ENCODE measurements around the gene DEXI. TPM values are rescaled to one million over a fixed set of nuclear protein-coding genes. Genes with fewer than 3 reads are reported as not detected.
A peak's percentile ranks its signal among the peaks of the same experiment; 100 is the strongest.

The DEXI gene
- total and polyA plus RNA-seq, 2 of the 13 experiments (the other 11 are each of a cell fraction or from before 2014, with no cell fraction given), result 51.5 to 70.4 TPM

DNA sequence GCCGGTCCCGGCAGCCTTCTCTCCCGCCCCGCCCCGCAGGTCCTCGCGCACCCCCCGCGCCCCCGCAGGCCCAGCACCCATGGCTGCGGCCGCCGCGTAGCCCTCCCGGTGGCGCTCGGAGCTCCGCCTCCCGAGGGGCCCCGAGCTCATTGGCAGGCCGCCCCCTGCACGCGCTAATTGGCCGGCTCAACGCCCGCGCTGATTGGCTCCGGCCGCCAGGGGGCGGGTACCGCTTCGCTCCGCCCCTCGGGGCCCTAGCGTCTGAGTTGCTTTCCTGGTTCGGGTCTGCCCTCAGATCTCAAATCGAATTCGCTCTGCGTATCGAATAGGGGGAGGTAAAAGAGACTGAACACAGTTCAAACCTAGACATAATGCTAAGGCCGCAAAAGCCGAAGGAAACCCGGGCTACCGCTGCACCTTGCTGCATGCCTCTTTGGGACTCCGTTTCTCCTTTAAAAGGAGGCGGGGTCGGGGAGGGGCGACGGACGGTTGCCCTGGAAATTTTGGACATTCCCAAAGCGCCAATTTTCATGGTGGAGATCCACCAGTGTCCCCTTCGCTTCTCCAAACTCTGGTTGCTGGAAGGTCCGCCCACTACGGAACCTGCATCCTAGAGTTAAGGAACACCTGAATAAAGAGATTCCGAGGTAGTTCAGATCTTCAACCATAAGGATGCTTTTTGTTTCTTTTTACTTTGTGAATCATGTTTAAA, at the start of gene DEXI (continued):
- TF ChIP-seq ZNF616 (CRISPR knock-in tag; IDR thresholded peaks at IDR 0.05; ENCODE audit: low read depth), result no peak
- peak; percentile 72; the same call in 1 of the 2 replicates for TF ChIP-seq MXD4 (CRISPR knock-in tag; IDR thresholded peaks at IDR 0.05)
- TF ChIP-seq KAT2B (IDR thresholded peaks at IDR 0.05; ENCODE audit: borderline replicate concordance, low read depth, low read length), result no peak
- TF ChIP-seq ZNF12 (CRISPR knock-in tag; IDR thresholded peaks at IDR 0.05), result no peak
- no peak for TF ChIP-seq LCORL (IDR thresholded peaks at IDR 0.05)
- TF ChIP-seq LCORL (CRISPR knock-in tag; IDR thresholded peaks at IDR 0.05), result 0 out of 2 replicates have a peak, but pooled peaks have one; percentile 12
- TF ChIP-seq ZNF660 (CRISPR knock-in tag; IDR thresholded peaks at IDR 0.05; ENCODE audit: borderline replicate concordance, low read depth), result no peak
- TF ChIP-seq MEIS2 (CRISPR knock-in tag; IDR thresholded peaks at IDR 0.05), result no peak
- no peak for TF ChIP-seq NBN (conservative IDR thresholded peaks at IDR 0.05)
- no peak for TF ChIP-seq SP1 (IDR thresholded peaks at IDR 0.05)
- peak; percentile 97 for TF ChIP-seq SP1 (CRISPR knock-in tag; IDR thresholded peaks at IDR 0.05)
- TF ChIP-seq FOXA3 (CRISPR knock-in tag; IDR thresholded peaks at IDR 0.05), result peak; percentile 35; the same call in 1 of the 2 replicates
- TF ChIP-seq ZNF629 (CRISPR knock-in tag; conservative IDR thresholded peaks at IDR 0.05), result no peak
- no peak; the same call in 1 of the 2 replicates for TF ChIP-seq ZNF598 (CRISPR knock-in tag; IDR thresholded peaks at IDR 0.05; ENCODE audit: borderline replicate concordance)
- TF ChIP-seq ATAD3A (CRISPR knock-in tag; IDR thresholded peaks at IDR 0.05), result no peak
- no peak for TF ChIP-seq GATA4 (IDR thresholded peaks at IDR 0.05; ENCODE audit: borderline replicate concordance, low read depth)
- TF ChIP-seq HOXA5 (CRISPR knock-in tag; IDR thresholded peaks at IDR 0.05), result no peak
- TF ChIP-seq, protein P1, sequence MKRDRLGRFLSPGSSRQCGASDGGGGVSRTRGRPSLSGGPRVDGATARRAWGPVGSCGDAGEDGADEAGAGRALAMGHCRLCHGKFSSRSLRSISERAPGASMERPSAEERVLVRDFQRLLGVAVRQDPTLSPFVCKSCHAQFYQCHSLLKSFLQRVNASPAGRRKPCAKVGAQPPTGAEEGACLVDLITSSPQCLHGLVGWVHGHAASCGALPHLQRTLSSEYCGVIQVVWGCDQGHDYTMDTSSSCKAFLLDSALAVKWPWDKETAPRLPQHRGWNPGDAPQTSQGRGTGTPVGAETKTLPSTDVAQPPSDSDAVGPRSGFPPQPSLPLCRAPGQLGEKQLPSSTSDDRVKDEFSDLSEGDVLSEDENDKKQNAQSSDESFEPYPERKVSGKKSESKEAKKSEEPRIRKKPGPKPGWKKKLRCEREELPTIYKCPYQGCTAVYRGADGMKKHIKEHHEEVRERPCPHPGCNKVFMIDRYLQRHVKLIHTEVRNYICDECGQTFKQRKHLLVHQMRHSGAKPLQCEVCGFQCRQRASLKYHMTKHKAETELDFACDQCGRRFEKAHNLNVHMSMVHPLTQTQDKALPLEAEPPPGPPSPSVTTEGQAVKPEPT (CRISPR knock-in tag; IDR thresholded peaks at IDR 0.05; ENCODE audit: low read depth), result no peak
- TF ChIP-seq CC2D1A (CRISPR knock-in tag; IDR thresholded peaks at IDR 0.05), result no peak
- TF ChIP-seq, protein P2, sequence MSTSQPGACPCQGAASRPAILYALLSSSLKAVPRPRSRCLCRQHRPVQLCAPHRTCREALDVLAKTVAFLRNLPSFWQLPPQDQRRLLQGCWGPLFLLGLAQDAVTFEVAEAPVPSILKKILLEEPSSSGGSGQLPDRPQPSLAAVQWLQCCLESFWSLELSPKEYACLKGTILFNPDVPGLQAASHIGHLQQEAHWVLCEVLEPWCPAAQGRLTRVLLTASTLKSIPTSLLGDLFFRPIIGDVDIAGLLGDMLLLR (CRISPR knock-in tag; IDR thresholded peaks at IDR 0.05), result no peak; the same call in 1 of the 2 replicates
- no peak for TF ChIP-seq MTF1 (CRISPR knock-in tag; IDR thresholded peaks at IDR 0.05)
- TF ChIP-seq, protein P3, sequence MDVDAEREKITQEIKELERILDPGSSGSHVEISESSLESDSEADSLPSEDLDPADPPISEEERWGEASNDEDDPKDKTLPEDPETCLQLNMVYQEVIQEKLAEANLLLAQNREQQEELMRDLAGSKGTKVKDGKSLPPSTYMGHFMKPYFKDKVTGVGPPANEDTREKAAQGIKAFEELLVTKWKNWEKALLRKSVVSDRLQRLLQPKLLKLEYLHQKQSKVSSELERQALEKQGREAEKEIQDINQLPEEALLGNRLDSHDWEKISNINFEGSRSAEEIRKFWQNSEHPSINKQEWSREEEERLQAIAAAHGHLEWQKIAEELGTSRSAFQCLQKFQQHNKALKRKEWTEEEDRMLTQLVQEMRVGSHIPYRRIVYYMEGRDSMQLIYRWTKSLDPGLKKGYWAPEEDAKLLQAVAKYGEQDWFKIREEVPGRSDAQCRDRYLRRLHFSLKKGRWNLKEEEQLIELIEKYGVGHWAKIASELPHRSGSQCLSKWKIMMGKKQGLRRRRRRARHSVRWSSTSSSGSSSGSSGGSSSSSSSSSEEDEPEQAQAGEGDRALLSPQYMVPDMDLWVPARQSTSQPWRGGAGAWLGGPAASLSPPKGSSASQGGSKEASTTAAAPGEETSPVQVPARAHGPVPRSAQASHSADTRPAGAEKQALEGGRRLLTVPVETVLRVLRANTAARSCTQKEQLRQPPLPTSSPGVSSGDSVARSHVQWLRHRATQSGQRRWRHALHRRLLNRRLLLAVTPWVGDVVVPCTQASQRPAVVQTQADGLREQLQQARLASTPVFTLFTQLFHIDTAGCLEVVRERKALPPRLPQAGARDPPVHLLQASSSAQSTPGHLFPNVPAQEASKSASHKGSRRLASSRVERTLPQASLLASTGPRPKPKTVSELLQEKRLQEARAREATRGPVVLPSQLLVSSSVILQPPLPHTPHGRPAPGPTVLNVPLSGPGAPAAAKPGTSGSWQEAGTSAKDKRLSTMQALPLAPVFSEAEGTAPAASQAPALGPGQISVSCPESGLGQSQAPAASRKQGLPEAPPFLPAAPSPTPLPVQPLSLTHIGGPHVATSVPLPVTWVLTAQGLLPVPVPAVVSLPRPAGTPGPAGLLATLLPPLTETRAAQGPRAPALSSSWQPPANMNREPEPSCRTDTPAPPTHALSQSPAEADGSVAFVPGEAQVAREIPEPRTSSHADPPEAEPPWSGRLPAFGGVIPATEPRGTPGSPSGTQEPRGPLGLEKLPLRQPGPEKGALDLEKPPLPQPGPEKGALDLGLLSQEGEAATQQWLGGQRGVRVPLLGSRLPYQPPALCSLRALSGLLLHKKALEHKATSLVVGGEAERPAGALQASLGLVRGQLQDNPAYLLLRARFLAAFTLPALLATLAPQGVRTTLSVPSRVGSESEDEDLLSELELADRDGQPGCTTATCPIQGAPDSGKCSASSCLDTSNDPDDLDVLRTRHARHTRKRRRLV (CRISPR knock-in tag; IDR thresholded peaks at IDR 0.05), result no peak
- TF ChIP-seq ZNF136 (CRISPR knock-in tag; IDR thresholded peaks at IDR 0.05; ENCODE audit: low read depth), result no peak
- no peak for TF ChIP-seq FOXO1 (CRISPR knock-in tag; IDR thresholded peaks at IDR 0.05)
- no peak for TF ChIP-seq ZNF790 (CRISPR knock-in tag; IDR thresholded peaks at IDR 0.05; ENCODE audit: borderline replicate concordance)
- TF ChIP-seq CREB1 (IDR thresholded peaks at IDR 0.05), result peak; percentile 43; the same call in 1 of the 2 replicates
- peak; percentile 44; the same call in 1 of the 2 replicates for TF ChIP-seq CREB1 (CRISPR knock-in tag; IDR thresholded peaks at IDR 0.05)
